Psoas muscle (tissue), 8 donors: ENCODE data around the gene WDR55. TPM values are rescaled to one million over a fixed set of nuclear protein-coding genes. Genes with fewer than 3 reads are reported as not detected.
A peak's percentile ranks its signal among the peaks of the same experiment; 100 is the strongest.
"Not testable (repeated sequence)": the region's sequence is repeated elsewhere in the genome, so short reads cannot be mapped to it uniquely, and the experiment has no call there.

Experiments used
- ATAC-seq, 4 donors: fragments of 200-7000 bp; cut with Tn5 transposase; one replicate each; pipeline ENCODE4 v1.9.1; 2020; ENCODE audit warnings: moderate library complexity in 3 of 4, mild to moderate bottlenecking in 2 of 4
- DNase-seq, 2 donors: peaks; one replicate each; pipeline ENCODE4 v3.0.0-alpha.2; 2020
- H3K27ac ChIP-seq: fragments of 200-600 bp; one replicate; pipeline ENCODE4 v1.8.0; 2022
- H3K27me3 ChIP-seq, 3 donors: fragments of 200-600 bp in 1 of 3; one replicate each; pipeline versions ENCODE4 v1.6.1 to v1.8.0; 2013 to 2022; ENCODE audit warnings: low read length in 2 of 3, mild to moderate bottlenecking in 2 of 3, moderate library complexity in 1 of 3; ENCODE audit not compliant: insufficient read depth in 3 of 3
- H3K36me3 ChIP-seq, 2 donors: fragments of 200-600 bp in 1 of 2; one replicate each; pipeline versions ENCODE4 v1.6.1 to v1.8.0; 2013 to 2022; ENCODE audit warnings: low read depth in 1 of 2, mild to moderate bottlenecking in 1 of 2, moderate library complexity in 1 of 2; ENCODE audit not compliant: insufficient read depth in 1 of 2
- H3K4me1 ChIP-seq: fragments of 200-600 bp; one replicate; pipeline ENCODE4 v1.8.0; 2022
- H3K4me3 ChIP-seq: fragments of 200-600 bp; one replicate; pipeline ENCODE4 v1.8.0; 2022; ENCODE audit warnings: mild to moderate bottlenecking
- H3K9me3 ChIP-seq: fragments of 200-600 bp; one replicate; pipeline ENCODE4 v1.8.0; 2022
- WGBS, 3 donors: extraction: QIAGEN DNeasy Blood & Tissue Kit; methylation state at CpG; one replicate each; pipeline versions ENCODE4 v1.1.6 to v1.1.7; 2013; 5-methylcytosine and 5-hydroxymethylcytosine counted together
- intact Hi-C, 2 donors: fragments of 100-400 bp; cut with DNase I; formaldehyde crosslinking; loops; one replicate each; pipeline versions ENCODE4 v1.11.0 to v1.14.2; 2022
- polyA plus RNA-seq, 3 donors: library from polyadenylated mRNA; stranded (reverse); fragments of 200-250 nt; gene quantifications; one replicate each; pipeline ENCODE4 v1.2.3, GENCODE V29; 2013
- total RNA-seq, 4 donors: library from RNA; stranded (reverse); fragmentation: NEBNext Ultra II Directional in 2 of 4; extraction: Animal tissue kit (Norgen Biotek cat#: 25700) in 2 of 4; gene quantifications; one replicate each; pipeline versions ENCODE4 v1.2.1 to v1.2.4, GENCODE V29; 2021 to 2023
- TF ChIP-seq, protein P1 (sequence below): fragments of 200-600 bp; IDR thresholded peaks from one replicate; pipeline ENCODE4 v1.8.0; 2022; ENCODE audit warnings: antibody characterized with exemption
- donor health status: healthy with polysubstance abuse.
- donor health status: DM: no; HTN: no; CAD: no; lungs with moderate emphysema.
- donor health status: Bipolar disorder and iron deficiency.
- donor health status: healthy.
- donor health status: DM: yes; HTN: yes; CAD: no.
- donor health status: DM: no; HTN: no; CAD: no.
- donor health status: DM: no; HTN: no; CAD: no.
- donor health status: DM: yes; HTN: yes; CAD: no.

WDR55 gene
- total and polyA plus RNA-seq, 7 donors = 9.9 to 33.4 (median 14.4) TPM

DNA sequence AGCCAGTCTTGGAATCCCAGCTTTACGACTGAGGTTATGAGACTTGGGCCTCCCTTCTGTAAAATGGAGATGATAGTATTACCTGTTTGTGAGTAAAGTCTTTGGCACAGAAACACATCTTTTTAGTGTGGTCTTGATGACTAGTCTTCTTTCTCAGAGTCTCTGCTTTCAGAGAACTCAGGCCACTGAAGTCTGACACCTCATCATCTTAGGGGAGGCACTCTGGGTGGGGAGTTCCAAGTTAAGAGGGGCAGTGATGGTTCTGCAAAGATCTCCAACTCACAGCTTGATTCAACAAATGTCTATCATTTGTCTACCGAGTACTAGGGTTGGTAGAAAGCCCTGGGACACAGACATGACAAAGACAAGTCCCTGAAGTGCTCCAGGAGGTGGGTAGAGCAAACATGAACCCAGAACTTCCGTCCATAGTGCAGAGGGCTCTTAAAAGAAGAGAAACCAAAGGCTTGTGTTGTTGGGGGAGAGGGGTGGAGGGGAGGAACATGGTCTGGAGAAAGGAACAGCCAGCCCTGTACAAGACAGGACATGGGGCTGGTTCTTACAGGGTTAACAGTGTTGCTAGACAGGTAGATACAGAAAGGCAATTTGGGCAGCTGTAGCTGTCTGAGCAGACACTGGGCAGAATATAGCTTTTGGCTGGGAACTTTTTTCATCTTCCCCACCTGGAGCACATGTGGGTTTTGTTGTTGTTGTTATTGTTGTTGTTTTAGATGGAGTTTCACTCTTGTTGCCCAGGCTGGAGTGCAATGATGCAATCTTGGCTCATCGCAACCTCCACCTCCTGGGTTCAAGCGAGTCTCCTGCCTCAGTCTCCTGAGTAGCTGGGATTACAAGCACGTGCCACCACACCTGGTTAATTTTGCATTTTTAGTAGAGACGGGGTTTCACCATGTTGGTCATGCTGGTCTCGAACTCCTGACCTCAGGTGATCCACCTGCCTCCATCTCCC, 29.1 kb upstream of the WDR55 start:
- TF ChIP-seq, protein P1, sequence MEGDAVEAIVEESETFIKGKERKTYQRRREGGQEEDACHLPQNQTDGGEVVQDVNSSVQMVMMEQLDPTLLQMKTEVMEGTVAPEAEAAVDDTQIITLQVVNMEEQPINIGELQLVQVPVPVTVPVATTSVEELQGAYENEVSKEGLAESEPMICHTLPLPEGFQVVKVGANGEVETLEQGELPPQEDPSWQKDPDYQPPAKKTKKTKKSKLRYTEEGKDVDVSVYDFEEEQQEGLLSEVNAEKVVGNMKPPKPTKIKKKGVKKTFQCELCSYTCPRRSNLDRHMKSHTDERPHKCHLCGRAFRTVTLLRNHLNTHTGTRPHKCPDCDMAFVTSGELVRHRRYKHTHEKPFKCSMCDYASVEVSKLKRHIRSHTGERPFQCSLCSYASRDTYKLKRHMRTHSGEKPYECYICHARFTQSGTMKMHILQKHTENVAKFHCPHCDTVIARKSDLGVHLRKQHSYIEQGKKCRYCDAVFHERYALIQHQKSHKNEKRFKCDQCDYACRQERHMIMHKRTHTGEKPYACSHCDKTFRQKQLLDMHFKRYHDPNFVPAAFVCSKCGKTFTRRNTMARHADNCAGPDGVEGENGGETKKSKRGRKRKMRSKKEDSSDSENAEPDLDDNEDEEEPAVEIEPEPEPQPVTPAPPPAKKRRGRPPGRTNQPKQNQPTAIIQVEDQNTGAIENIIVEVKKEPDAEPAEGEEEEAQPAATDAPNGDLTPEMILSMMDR = no peak
- intact Hi-C loops = loop anchor here (5.0 to 10.0 kb wide), 3 partner anchors 68 to 263 kb away; partner anchors contain the start of gene ANKHD1 (in 1 of the 2)
- Histone ChIP-seq H3K27me3 (no peaks in the 10 kb centered on the region), H3K9me3 (no peaks in the 10 kb centered on the region), H3K4me1 (peaks cover 13% of the 10 kb centered on the region), H3K27ac (no peak overlapping the region), H3K36me3 (no peaks in the 10 kb centered on the region), H3K4me3 (no peak overlapping the region)
- ATAC-seq = no peak
- 85 to 91% (median 87%) methylated on average over 8 of the region's 8 CpGs for WGBS, 3 donors
- no peak for DNase-seq

DNA sequence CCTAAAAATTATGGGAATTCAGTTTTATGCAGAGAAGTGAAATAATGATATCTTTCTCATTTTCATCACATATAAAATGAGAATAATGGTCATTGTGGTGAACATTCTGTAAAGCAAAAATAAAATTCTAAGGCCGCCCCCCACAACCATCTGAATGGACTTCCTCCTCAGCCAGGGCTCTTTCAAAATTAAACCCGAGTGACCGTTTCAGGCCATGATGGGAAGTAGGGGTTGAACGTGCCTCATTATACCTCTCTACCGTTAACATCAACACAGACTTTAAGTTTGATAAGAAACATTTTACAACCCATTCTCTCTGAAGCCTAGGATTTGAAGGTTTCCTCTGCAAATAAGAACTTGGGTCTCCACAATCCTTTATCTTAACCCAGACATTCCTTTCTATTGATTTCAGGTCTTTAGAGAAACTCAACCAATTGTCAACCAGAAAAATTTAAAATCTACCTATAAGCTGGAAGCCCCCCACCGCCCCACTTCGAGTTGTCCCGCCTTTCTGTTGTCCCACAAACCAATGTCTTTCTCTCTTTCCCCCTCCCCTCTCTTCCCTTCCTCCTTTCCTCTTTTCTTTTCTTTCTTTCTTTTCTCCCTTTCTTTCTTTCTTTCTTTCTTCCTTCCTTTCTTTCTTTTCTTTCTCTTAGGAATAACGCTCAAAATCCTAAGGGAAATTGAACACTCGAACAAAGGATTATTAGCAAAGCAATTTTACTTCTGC, 27.2 kb upstream of the WDR55 start:
- Histone ChIP-seq H3K9me3 (no peaks in the 10 kb centered on the region), H3K36me3 (peaks cover 0 to 16% of the 10 kb centered on the region in 2 donors), H3K27ac (no peak overlapping the region), H3K4me1 (peaks cover 13% of the 10 kb centered on the region), H3K4me3 (no peak overlapping the region), H3K27me3 (no peaks in the 10 kb centered on the region)
- WGBS, 3 donors = 88 to 92% (median 90%) methylated on average over 10 of the region's 10 CpGs
- DNase-seq = no peak
- TF ChIP-seq, protein P1 = no peak
- ATAC-seq = no peak
- intact Hi-C loops = loop anchor here (2.0 to 10.0 kb wide), 5 partner anchors 70 to 265 kb away; partner anchors contain the start of genes EIF4EBP3 (in 2 of the 2), ANKHD1 (in 1 of the 2), APBB3 (in 1 of the 2) and SLC35A4 (in 1 of the 2)

GRCh38 chr5:140638898-140639147, 25.9 kb upstream of the WDR55 start:
- H3K4me3 ChIP-seq = peak overlapping the region; percentile 82
- intact Hi-C loops = loop anchor here (2.0 to 10.0 kb wide), 5 partner anchors 72 to 267 kb away; partner anchors contain the start of genes EIF4EBP3 (in 2 of the 2), ANKHD1 (in 1 of the 2), APBB3 (in 1 of the 2) and SLC35A4 (in 1 of the 2)
- H3K36me3 ChIP-seq = peaks cover 0 to 28% of the 10 kb centered on the region in 2 donors
- peak in 1 of 4 donors; percentile 2 for ATAC-seq
- not testable (repeated sequence) for H3K27me3 ChIP-seq, H3K9me3 ChIP-seq, H3K4me1 ChIP-seq, DNase-seq
- H3K27ac ChIP-seq = peak overlapping the region; percentile 90
- WGBS, 3 donors = 11 to 17% (median 12%) methylated on average over 9 of the region's 9 CpGs

DNA sequence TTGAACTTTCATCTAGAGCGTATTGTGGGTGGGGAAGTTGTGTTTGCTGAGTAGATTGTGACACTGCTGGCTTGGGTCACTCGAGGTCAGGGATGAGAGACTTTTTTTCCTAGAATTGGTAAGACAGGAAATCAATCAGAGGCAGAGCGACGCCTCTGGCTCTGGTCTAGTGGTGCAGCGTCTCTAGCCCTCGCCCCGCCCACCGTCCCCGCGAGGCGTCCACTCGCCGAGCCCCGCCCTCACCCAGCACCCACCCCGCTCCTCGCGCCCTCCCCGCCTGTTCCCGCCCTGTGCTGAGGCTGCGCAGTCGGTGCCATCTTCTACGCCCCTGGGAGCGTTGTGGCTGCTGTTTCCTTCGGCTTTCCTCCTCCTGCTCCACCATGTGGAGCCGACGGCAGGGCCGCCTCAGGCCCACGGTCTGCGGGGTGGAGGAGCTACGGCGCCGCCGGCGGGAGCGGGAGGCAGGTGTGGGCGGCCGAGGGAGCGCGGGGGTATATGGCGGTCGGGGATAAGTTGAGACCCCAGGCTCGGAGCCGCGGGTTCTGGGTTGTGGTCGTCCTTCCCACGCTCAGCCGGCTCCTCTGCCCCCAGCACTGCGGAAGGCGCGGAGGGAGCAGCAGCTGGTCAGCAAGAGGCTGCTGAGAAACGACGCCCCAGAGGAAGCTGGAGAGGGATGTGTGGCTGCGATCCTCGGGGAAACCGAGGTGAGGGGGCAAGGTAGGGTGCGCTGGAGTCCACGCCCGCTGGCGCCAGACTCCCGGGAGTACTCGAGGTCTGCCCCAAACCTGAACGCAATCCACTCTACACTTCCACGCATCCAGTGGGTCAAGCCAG, 25.3 kb upstream of the WDR55 start, which contains the start of gene TMCO6:
Gene TMCO6, plus strand, starts transcription at position 304 of the 834 bp plus-strand sequence. Its CDS starts 77 bp downstream, at position 381.
- H3K36me3 ChIP-seq = peaks cover 0 to 34% of the 10 kb centered on the region in 2 donors
- no peaks in the 10 kb centered on the region for H3K27me3 ChIP-seq
- peak; percentile 99 for ATAC-seq
- peaks cover 7% of the 10 kb centered on the region for H3K4me1 ChIP-seq
- DNase-seq = peak; percentile 99
- intact Hi-C loops = loop anchor here (2.0 to 10.0 kb wide), 5 partner anchors 72 to 267 kb away; partner anchors contain the start of genes EIF4EBP3 (in 2 of the 2), ANKHD1 (in 1 of the 2), APBB3 (in 1 of the 2) and SLC35A4 (in 1 of the 2)
- TF ChIP-seq, protein P1 = peak; percentile 66
- H3K4me3 ChIP-seq = peak within 1 kb of the TSS; percentile 82
- H3K9me3 ChIP-seq = no peaks in the 10 kb centered on the region
- peak within 1 kb of the TSS; percentile 90 for H3K27ac ChIP-seq
- 0 to 1% (median 1%) methylated on average over 58 to 63 of the region's 63 CpGs for WGBS, 3 donors
